Jurkat, Clone E6-1 (cell line): ENCODE data around the gene SSBP2.
"Not testable (repeated sequence)": the region's sequence is repeated elsewhere in the genome, so short reads cannot be mapped to it uniquely, and the experiment has no call there.

Experiments used
- DNase-seq: peaks from one replicate; pipeline ENCODE4 v3.0.0-alpha.2; 2011; ENCODE audit warnings: low read depth, low spot score
- H3K4me3 ChIP-seq: 2 replicates; pipeline ENCODE4 v1.5.1; 2011; ENCODE audit warnings: mild to moderate bottlenecking, low read length, control low read depth, moderate library complexity

The SSBP2 gene

DNA sequence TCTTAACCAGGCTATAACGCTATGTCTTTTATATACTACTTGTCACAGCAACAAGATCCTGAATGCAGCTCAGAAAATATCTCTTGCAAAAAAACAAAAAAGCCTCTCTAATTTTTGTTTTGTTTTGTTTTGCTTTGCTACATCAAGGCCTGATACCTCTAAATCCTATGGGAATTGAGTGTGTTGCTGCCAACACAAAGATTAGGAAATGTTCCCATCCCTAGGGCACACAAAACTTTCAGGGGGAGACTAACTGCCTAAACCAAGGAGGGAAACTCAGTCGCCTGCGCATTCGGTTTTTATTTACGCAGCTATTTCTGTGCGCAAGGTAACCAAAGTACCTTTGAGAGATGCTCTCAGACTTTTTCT is 1.7 kb downstream of the SSBP2 start:
- DNase-seq: no peak
- H3K4me3 ChIP-seq: peak overlapping the region; percentile 73

DNA sequence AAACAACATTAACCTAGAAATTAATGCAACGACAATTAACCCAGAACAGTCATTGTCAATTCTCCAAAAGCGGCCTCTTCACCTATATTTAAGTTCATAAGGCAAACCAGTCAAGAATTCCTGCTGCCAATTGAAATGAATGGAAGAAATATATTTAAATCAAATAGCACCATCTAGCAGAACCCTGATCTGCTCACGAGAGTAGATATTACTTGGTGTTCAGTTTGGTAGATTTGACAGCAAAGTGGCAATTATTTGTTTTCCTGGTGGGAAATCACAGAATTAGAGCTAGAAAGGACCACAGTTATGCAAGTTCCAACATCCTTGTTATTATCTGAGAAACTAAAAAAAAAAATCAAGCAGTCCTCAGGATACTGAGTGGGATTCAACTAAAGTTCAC is 2.3 kb downstream of the SSBP2 start:
- peak overlapping the region; percentile 73 for H3K4me3 ChIP-seq
- DNase-seq: no peak

DNA sequence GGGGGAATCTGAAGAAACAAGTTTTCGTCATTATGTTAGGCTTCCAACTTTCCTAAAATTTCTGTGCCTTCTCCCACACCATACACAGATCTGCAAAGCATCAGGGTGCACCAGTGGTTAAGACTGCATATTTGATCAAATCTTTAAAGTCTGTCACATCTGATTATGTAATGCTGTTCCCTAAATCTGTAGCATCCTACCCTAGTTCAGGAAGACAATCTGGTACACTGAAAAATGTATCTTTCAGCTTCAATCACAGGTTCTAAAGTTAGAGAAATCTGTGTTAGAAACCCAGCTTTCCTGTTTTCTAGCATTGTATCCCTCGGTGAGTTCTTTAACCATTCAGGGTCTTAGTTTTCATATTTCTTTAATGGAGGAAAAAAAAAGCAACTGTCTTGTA is 3.9 kb downstream of the SSBP2 start:
- no peak overlapping the region for H3K4me3 ChIP-seq
- no peak for DNase-seq

DNA sequence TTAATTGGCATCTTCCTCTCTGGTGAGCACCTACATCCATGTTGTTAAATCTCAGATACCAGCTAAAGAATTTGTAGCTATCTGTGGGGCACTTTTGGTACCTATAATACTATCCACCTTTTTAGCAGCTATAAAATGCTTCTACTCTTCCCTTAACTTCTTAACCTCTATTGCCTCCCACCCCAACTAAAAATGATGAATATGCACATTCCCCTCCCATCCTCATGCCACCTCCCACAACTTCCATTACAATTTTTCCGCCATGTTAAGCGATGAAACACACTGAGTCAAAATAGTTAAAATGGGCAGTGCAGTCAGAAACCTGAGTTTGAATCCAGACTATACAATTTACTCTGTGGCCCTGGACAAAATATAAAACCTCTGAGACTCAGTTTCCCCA is 10.1 kb downstream of the SSBP2 start:
- DNase-seq: no peak
- H3K4me3 ChIP-seq: no peak overlapping the region

DNA sequence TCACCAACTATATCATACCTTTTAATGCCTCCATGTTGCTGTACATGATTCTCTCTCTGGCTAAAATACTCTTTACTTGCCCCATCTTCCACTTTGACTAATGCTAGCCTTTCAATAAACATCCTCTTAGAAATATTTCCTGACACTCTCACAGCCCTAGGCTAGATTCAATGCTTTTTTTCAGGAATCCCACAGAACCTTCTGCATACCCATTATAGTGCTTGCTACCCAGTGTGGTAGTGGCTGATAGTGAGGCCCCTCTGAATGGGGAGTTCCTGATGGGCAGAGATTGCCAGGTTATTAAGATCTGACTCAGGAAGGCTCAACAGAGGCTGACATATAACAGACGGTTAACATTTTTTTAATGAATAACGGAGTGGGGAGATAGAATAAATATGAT is 11.6 kb downstream of the SSBP2 start:
- H3K4me3 ChIP-seq: no peak overlapping the region
- DNase-seq: no peak

DNA sequence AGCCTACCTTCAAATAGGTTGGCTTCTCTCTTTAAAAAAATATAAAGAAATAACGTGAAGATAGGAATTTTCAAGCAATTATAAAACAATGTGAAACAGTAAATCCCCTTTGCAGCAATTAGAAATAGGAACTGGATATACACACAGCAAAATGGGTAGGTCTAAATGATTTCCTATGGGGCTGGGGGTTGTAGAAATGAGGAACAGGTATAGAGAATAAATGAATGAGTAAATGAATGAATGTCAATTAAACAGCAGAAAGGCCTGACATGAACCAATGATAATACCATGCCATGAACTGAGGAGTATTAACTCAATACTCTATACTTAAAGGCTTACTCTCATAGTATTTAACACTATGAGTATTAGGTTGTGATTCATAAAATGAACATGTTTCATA is 21.6 kb downstream of the SSBP2 start:
- DNase-seq: no peak
- no peak overlapping the region for H3K4me3 ChIP-seq

DNA sequence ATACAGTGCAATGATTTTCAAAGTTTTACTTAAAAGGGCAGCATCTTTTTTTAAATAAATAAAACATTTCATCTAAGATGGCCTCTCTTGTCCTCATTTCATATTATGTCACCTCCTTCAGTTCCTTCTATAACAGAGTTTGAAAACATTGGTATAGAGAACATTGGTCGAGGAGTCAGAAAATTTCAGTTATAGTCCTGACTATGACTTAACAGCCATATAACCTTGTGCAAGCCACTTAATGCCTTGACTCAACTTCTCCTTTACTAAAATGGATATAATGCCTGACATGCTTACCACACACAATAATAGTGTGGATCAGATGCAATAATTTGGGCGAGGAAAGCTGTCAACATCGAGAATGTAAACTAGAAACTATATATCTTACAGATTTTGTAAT is 22.6 kb downstream of the SSBP2 start:
- H3K4me3 ChIP-seq: no peak overlapping the region
- DNase-seq: no peak

DNA sequence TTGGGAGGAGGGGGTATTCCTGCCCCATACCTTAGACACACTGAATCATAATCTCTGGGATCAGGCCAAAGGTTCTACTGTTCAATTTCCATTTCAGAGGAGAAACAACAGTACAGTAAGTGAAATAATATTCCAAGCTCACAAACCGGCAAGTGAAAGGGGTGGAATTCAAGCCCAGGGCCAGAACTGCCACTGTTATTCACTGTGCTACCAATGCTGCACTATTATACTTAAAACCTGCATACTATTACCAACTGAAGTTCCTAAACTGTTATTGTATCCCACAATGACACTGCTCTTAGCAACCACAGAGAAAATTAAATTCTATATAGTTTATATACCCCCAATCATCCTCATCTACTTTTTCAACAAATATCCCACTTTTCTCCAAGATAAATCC is 24.6 kb downstream of the SSBP2 start:
- H3K4me3 ChIP-seq: no peak overlapping the region
- no peak for DNase-seq

DNA sequence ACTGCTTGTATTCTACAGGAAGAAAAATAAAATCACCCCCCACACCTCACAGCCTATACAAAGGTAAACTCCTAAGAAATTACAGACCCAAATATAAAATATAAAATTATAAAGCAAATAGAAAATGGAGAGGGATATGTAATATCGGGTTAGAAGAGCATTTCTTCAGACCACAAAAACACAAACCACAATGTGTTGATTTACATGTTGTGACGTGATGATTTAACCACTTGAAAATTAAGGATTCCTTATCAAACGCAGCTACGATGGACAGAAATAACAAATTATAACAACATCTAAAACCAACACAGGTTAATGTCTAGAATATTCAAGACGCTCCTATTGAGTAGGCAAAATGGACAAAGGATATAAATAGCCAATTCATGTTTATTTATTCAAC is 26.3 kb downstream of the SSBP2 start:
- H3K4me3 ChIP-seq: no peak overlapping the region
- no peak for DNase-seq

DNA sequence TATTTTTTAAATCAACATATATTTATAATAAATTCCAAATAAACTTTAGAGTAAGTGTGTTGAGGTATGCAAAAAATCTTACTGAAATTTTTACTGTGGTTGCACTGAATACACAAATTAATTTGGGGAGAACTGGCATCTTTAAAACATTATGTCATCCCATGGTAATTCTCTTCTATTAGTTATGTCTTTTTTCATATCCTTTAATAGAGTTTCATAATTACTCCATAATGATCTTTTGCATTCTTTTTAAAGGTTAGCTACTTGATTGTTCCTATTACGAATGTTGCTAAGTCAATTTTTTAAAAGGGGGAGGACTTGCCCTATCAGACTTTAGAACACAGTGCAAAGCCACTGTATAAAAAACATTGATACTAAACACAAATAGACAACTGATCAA is 26.8 kb downstream of the SSBP2 start:
- DNase-seq: no peak
- no peak overlapping the region for H3K4me3 ChIP-seq

DNA sequence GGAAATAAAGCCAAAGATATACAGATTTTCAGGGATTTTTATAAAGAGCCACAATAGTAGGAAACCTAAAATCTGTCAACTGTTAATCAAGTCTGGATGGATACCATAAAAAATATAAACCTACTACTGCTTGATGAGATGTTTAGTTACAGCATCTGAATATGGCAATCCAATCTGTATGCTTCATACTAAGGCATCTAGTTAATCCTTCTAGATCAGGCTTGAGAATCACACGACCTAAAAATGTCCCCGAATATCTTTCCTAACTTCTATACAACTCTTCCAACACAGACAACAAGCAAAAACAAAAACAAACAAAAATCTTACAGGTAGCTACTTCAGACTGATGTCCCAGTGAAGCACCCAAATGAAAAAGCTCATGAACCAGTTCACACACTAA is 29.8 kb downstream of the SSBP2 start:
- DNase-seq: no peak
- no peak overlapping the region; the same call in 1 of the 2 replicates for H3K4me3 ChIP-seq

DNA sequence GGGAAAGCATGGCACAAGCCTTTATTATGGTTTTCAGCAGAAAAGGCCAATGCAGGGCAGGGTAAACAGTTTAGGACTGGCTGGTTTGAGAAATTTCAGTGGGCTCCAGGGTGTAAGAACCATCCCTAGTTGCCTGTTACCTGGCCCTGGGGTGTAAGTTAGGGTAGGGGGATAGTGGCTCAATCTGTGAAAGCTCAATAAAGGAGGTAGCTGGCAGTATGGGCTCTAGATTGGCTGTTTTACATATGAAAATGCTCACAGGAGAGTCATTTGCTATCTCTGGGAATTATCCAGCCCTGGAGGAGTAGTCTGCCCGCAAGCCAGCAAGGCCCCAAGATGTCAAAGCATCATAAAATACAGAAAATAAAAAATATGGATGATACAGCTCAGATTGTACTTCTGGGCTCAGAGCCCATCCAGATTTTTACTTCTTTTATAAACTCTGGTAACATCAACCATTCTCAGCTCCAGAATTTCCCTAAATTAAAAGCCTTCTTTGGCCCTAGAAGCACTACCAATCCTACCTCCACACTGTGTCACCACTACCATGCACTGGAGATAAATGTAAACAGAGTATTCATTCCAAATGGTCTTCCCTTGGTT is 31.1 kb downstream of the SSBP2 start:
- no peak overlapping the region for H3K4me3 ChIP-seq
- no peak for DNase-seq

DNA sequence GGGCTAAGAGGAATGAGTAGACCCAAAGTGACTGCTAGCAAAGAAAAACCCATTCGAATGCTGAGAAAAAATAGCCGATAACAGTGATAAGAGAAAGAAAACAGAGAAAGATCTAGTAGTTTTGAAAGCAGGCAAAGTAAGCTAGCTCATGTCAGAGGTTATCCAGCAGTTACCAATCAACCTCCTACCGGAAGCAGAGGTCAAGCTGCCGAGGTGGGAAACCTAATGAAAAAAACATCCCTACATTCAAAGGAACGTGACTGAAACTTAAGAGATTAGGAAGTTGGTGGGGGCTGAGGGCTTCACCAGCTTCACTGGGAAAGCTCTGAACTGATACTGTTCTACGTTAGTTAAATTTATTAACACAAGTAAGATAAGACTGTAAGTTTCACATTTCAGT is 32.6 kb downstream of the SSBP2 start:
- peak; percentile 54 for DNase-seq
- no peak overlapping the region for H3K4me3 ChIP-seq

DNA sequence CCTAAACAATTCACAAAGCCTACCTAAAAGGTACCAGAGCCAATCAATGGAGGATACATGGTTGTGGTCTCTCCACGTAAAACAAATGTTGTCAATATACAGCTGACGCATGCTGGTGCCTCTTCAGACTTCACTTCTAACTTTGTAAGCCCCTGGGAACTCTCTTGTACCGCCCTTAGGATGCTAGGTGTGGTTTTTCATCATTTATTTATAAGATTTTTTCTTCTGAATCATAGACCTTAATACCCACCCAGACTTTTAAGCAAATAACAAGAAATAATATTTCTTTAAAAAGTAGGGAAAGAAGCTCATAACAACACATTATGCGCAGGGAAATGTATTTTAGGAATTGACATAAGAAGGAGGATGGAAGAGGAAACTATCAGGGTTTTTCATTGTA is 33.0 kb downstream of the SSBP2 start:
- DNase-seq: no peak
- no peak overlapping the region for H3K4me3 ChIP-seq

DNA sequence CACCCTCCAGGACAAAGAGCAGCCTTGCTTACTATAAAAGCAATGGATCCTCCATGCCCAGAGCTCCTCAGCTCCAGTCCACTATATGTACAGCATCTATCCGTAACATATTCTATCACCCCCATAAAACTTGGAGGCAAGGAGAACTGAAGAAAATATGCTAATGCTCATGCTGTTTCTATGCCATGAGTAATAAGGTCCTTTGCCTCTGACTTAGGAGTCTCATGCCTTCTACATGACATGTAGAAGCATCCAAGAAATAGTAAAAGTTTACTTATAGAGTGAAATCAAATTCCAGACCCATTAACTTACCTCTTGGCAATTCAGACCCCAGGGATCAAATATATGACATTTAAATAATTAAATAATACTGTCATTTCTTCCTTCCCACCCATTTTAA is 33.7 kb downstream of the SSBP2 start:
- H3K4me3 ChIP-seq: no peak overlapping the region
- DNase-seq: no peak

DNA sequence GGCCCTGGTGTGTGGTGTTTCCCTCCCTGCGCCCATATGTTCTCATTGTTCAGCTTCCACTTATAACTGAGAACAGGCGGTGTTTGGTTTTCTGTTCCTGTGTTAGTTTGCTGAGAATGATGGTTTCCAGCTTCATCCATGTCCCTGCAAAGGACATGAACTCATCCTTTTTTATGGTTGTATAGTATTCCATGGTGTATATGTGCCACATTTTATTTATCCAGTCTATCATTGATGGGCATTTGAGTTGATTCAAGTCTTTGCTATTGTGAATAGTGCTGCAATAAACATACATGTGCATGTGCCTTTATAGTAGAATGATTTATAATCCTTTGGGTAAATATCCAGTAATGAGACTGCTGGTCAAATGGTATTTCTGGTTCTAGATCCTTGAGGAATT is 36.8 kb downstream of the SSBP2 start:
- not testable (repeated sequence) for DNase-seq, H3K4me3 ChIP-seq

DNA sequence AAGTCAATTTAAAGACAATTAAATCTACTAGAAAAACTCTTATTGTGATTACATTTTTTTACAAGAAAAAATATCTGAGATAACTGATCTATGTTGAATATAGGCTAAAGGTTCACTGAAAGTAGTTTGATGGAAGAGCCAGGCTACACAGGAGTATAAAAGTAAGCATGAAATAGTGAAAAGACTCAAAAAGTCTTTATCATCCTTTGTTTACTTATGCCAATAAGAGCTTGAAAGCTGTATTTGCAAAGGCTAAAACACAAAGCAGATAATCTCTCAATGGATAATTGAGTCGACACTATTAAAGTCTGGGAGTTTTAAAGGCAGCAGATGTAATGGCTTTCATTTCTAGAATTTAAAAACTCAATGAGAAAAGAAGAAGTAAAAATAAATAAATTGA is 42.0 kb downstream of the SSBP2 start:
- no peak overlapping the region for H3K4me3 ChIP-seq
- no peak for DNase-seq

DNA sequence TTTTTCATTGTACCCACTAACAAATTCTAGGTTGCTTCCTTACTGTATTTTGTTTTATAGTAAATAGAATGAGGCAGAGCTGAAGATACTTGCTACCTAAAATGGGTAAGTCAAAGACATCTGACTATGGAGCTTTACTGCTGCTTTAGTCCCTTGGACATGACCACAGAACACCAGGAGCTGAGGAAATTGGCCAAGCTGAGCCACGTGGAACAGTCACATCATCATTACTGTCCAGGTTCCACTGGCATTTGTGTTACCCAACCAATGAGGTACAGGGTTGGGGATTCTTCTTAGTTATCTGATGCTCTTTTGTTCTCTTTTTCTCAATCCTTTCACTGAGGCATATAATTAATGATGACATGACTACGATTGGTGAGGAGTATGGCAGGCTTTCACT is 47.1 kb downstream of the SSBP2 start:
- no peak for DNase-seq
- no peak overlapping the region for H3K4me3 ChIP-seq

DNA sequence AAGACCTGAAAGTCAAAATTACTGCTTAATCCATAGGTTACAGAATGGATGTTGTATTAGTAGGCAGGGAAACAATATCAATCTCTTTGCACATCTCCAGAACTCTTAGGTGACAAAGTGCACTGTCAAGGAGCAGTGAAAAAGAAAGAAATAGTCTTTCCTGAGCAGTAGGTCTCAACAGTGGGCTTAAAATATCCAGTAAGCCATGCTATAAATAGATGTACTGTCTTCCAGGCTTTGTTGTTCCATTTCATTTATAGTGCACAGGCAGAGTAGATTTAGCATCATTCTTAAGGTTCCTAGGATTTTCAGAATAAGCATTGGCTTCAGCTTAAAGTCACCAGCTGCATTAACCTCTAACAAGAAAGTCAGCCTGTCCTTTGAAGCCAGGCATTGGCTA is 50.7 kb downstream of the SSBP2 start:
- no peak for DNase-seq
- H3K4me3 ChIP-seq: no peak overlapping the region

DNA sequence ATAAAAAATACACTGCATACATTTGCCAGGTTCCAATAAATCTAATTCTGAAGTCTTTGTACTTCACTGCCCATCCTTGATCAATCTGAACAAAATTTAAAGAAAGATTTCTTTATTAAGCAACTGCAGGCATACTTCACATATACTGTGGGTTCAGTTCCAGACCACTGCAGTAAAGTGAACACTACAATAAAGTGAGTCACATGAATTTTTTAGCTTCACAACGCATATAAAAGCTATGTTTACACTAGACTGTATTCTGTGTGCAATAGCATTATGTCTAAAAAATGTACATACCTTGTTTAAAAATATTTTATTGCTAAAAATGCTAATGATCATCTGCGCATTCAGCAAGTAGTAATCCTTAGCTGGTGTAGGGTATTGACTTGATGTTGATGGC is 52.1 kb downstream of the SSBP2 start:
- no peak for DNase-seq
- no peak overlapping the region for H3K4me3 ChIP-seq

DNA sequence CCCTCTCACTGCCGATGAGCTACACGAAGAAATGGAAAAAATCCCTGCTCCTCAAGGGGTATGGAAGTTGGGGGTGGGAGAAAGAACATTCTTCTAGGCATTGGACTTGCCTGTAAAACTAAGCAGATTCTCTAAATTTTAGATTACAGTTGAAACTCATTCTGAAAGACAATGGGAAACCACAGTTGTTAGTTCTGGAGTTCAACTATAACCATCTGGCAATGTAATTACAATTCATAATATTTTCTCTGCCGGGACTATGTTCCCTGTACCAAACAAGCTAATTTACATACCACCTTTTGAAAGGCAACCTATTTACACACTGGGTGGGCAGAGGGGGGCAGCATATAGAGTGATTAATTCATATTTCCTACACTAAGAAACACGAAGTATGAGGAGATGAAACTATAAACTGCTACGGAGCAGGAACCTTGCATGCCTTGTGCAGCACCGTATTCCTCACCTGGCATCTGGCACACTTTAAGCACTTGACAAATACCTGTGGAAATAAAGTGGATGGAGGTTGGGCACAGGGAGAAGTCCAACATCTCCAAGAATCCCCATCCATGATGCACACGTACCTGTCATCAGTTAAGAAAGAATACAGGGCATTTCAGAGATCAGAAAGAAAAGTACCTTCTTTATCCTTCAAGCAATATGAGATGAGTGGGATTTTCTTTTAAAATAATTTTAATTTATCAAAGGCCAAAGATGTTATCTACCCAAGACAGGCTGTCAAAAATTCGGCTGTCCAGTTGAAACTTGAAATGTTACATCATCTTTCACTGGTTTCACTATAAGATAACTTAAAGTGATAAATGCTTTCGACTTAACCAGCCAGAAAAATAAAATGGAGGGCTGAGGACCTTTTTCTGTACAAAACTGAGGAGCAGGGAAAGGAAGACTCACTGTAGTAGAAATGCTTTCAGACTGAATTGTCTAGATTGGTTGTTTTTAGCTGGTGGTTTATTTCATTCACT is 54.2 kb downstream of the SSBP2 start:
- DNase-seq: no peak
- no peak overlapping the region for H3K4me3 ChIP-seq
